Endodermal cell (in vitro differentiated cells): Measurements from ENCODE around the gene KIF21B. TPM values are rescaled to one million over a fixed set of nuclear protein-coding genes. Genes with fewer than 3 reads are reported as not detected.

Source experiments
- DNase-seq: peaks from one replicate; pipeline ENCODE4 v3.0.0-alpha.2; 2017
- H3K27ac ChIP-seq: 2 replicates; pipeline ENCODE4 v1.5.1; 2013; ENCODE audit warnings: mild to moderate bottlenecking, low read depth, low read length, moderate library complexity
- H3K27me3 ChIP-seq: 2 replicates; pipeline ENCODE4 v1.6.1; 2013; ENCODE audit warnings: mild to moderate bottlenecking, low read length, moderate library complexity; ENCODE audit not compliant: insufficient read depth, control insufficient read depth, poor library complexity, severe bottlenecking
- H3K36me3 ChIP-seq: 2 replicates; pipeline ENCODE4 v1.7.0; 2013; ENCODE audit warnings: mild to moderate bottlenecking, low read length, moderate library complexity; ENCODE audit not compliant: control insufficient read depth, insufficient read depth
- H3K4me1 ChIP-seq: one replicate; pipeline ENCODE4 v1.7.0; 2013; ENCODE audit warnings: low read length; ENCODE audit not compliant: control insufficient read depth, insufficient read depth
- H3K4me3 ChIP-seq: 2 replicates; pipeline ENCODE4 v1.5.1; 2013; ENCODE audit warnings: mild to moderate bottlenecking, low read length, moderate library complexity
- H3K9ac ChIP-seq: 2 replicates; pipeline ENCODE4 v1.6.1; 2013; ENCODE audit warnings: mild to moderate bottlenecking, low read length, moderate library complexity; ENCODE audit not compliant: poor library complexity, severe bottlenecking; ENCODE audit errors: extremely low read depth
- H3K9me3 ChIP-seq: 2 replicates; pipeline ENCODE4 v1.6.1; 2013; ENCODE audit warnings: mild to moderate bottlenecking, low read length, moderate library complexity; ENCODE audit not compliant: control insufficient read depth
- H3K27ac Mint-ChIP-seq: 2 replicates; pipeline ENCODE4 v1.8.0; 2020; ENCODE audit warnings: mixed read lengths
- H3K27me3 Mint-ChIP-seq: 2 replicates; pipeline ENCODE4 v1.8.0; 2021; ENCODE audit warnings: mild to moderate bottlenecking, mixed read lengths; ENCODE audit not compliant: insufficient read depth
- H3K36me3 Mint-ChIP-seq: 2 replicates; pipeline ENCODE4 v1.8.0; 2020; ENCODE audit warnings: low read depth, mixed read lengths
- H3K4me1 Mint-ChIP-seq: 2 replicates; pipeline ENCODE4 v1.8.0; 2020; ENCODE audit warnings: mixed read lengths
- H3K4me3 Mint-ChIP-seq: 2 replicates; pipeline ENCODE4 v1.8.0; 2020; ENCODE audit warnings: mild to moderate bottlenecking, moderate library complexity, mixed read lengths
- H3K9me3 Mint-ChIP-seq: 2 replicates; pipeline ENCODE4 v1.8.0; 2020; ENCODE audit warnings: mild to moderate bottlenecking, mixed read lengths
- whole genome bisulfite sequencing, 2 experiments: methylation state at CpG; one replicate each; pipeline versions ENCODE4 v1.1.5 to v1.1.7; 2013; ENCODE audit warnings: missing lambda C conversion rate in 2 of 2, mixed read lengths in 1 of 2; ENCODE audit not compliant: insufficient coverage in 1 of 2, insufficient read length in 1 of 2; 5-methylcytosine and 5-hydroxymethylcytosine counted together
- total RNA-seq, 2 donors: library from RNA; stranded (reverse); fragmentation: NEBNext Ultra II Directional in 1 of 2; extraction: Animal tissue kit (Norgen Biotek cat#: 25700) in 1 of 2; gene quantifications; 2 replicates in 1 of 2; 3 replicates in 1 of 2; pipeline ENCODE4 v1.2.1, GENCODE V29; 2021
- TF ChIP-seq, protein P1 (sequence below): fragments of 200-600 bp; sonication (generic); conservative IDR thresholded peaks from 2 replicates; pipeline ENCODE4 v1.5.0; 2021; ENCODE audit warnings: antibody characterized with exemption, mild to moderate bottlenecking

The KIF21B gene
- total RNA-seq, 2 donors from 2014 or later = 8.8 to 14.7 TPM

DNA sequence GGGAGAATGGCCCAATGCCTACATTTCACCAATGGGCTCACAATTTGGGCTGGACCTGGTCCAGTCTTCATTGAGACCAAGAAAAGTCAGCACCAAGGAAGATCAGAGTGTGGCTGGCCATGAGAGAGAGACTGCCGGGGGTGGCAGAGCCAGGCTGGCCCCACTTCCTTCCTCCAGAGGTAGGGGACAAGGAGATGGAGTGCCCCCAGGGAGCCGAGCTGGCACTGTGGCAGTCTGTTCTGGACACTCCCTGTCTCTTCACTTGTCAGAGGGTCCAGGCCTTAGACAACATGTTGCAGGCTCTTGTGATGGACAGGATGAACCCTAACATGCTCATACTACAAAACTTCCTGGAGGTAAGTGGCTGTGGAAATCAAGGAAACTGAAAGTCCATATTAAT is 101.1 kb downstream of the KIF21B start:
- Histone ChIP-seq H3K36me3 (no peaks in the 10 kb centered on the region), H3K9me3 (no peaks in the 10 kb centered on the region), H3K27me3 (no peaks in the 10 kb centered on the region), H3K27ac (no peak overlapping the region), H3K9ac (no peak overlapping the region), H3K4me1 (no peaks in the 10 kb centered on the region), H3K4me3 (no peak overlapping the region)
- no peak overlapping the region for H3K4me3 Mint-ChIP-seq
- H3K36me3 Mint-ChIP-seq = no peaks in the 10 kb centered on the region
- no peaks in the 10 kb centered on the region for H3K4me1 Mint-ChIP-seq
- TF ChIP-seq, protein P1, sequence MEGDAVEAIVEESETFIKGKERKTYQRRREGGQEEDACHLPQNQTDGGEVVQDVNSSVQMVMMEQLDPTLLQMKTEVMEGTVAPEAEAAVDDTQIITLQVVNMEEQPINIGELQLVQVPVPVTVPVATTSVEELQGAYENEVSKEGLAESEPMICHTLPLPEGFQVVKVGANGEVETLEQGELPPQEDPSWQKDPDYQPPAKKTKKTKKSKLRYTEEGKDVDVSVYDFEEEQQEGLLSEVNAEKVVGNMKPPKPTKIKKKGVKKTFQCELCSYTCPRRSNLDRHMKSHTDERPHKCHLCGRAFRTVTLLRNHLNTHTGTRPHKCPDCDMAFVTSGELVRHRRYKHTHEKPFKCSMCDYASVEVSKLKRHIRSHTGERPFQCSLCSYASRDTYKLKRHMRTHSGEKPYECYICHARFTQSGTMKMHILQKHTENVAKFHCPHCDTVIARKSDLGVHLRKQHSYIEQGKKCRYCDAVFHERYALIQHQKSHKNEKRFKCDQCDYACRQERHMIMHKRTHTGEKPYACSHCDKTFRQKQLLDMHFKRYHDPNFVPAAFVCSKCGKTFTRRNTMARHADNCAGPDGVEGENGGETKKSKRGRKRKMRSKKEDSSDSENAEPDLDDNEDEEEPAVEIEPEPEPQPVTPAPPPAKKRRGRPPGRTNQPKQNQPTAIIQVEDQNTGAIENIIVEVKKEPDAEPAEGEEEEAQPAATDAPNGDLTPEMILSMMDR = no peak
- 79 to 100% methylated on average over 1 to 2 of the region's 2 CpGs for WGBS, 2 experiments
- H3K27ac Mint-ChIP-seq = no peak overlapping the region
- no peaks in the 10 kb centered on the region for H3K9me3 Mint-ChIP-seq
- peak; percentile 16 for DNase-seq
- no peaks in the 10 kb centered on the region for H3K27me3 Mint-ChIP-seq

DNA sequence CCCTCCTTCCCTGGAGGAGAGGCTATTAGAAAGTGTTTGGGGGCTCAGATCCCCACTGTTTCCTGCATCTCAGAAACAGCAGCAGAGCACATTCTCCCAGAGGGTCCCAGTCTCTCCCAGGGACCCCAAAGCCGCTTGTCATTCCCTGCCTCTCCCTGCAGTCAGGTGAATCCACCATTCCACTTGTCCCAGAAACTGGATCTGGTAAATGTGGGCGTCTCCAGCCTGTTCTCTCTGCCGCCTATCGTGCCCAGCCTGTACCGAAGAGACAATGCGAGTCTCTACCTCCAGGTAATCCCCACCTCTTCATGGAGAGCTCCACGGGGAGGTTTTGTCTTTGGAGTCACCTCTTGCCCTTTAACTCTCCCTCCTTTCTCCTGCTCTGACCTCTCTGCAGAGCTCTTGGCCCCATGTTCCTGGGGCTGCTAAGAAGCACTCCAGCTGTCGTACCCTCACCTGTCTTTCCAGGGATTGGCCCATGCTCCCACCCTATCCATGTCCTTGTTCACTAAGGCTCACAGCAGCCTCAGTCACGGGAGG is 101.9 kb downstream of the KIF21B start:
- no peak overlapping the region for H3K27ac ChIP-seq
- Mint-ChIP-seq H3K4me3 (no peak overlapping the region), H3K36me3 (no peaks in the 10 kb centered on the region), H3K9me3 (no peaks in the 10 kb centered on the region), H3K27ac (no peak overlapping the region), H3K27me3 (no peaks in the 10 kb centered on the region), H3K4me1 (no peaks in the 10 kb centered on the region)
- DNase-seq = no peak
- no peaks in the 10 kb centered on the region for H3K36me3 ChIP-seq
- no peaks in the 10 kb centered on the region for H3K9me3 ChIP-seq
- TF ChIP-seq, protein P1 = no peak
- H3K4me1 ChIP-seq = no peaks in the 10 kb centered on the region
- no peak overlapping the region for H3K4me3 ChIP-seq
- no peak overlapping the region for H3K9ac ChIP-seq
- no peaks in the 10 kb centered on the region for H3K27me3 ChIP-seq
- WGBS, 2 experiments = 79 to 88% methylated on average over 7 to 9 of the region's 9 CpGs

Other genes starting within 250 kb of the KIF21B start
- not detected for gene GPR25, start 150.7 kb downstream of the KIF21B start, total RNA-seq
- gene INAVA, start 128.8 kb downstream of the KIF21B start, total RNA-seq = 10 to 100 TPM; 59.5 to 61.5 TPM
- gene CACNA1S, start 88.7 kb upstream of the KIF21B start, total RNA-seq = under 1 TPM; 0.11 to 0.13 TPM
- 1 to 10 TPM; 1.2 to 1.8 TPM for gene ASCL5, start 103.5 kb upstream of the KIF21B start, total RNA-seq
- gene TMEM9, start 130.8 kb upstream of the KIF21B start, total RNA-seq = 100 to 1,000 TPM; 145 to 156 TPM
- gene IGFN1, start 167.1 kb upstream of the KIF21B start, total RNA-seq = not detected